Tibial artery (tissue), 4 donors: ENCODE results near the gene MAP3K20.
A peak's percentile ranks its signal among the peaks of the same experiment; 100 is the strongest.

Experiments
- DNase-seq, 2 donors: peaks; one replicate each; pipeline ENCODE4 v3.0.0-alpha.2; 2019
- H3K27ac ChIP-seq, 2 donors: fragments of 200-600 bp; sonication (generic) in 1 of 2; 1 replicate in 1 of 2; 2 replicates in 1 of 2; pipeline ENCODE4 v1.5.1; 2018 to 2019; ENCODE audit warnings: mild to moderate bottlenecking in 1 of 2
- H3K27me3 ChIP-seq, 2 donors: fragments of 200-600 bp; sonication (generic) in 1 of 2; one replicate each; pipeline versions ENCODE4 v1.5.1 to v1.6.0; 2016 to 2019
- H3K36me3 ChIP-seq, 3 donors: fragments of 200-600 bp; sonication (generic) in 2 of 3; one replicate each; pipeline ENCODE4 v1.5.1; 2016 to 2019; ENCODE audit warnings: mild to moderate bottlenecking in 2 of 3
- H3K4me1 ChIP-seq, 4 donors: fragments of 200-600 bp; sonication (generic) in 2 of 4; 1 replicate in 3 of 4; 2 replicates in 1 of 4; pipeline ENCODE4 v1.5.1; 2016 to 2019
- H3K4me3 ChIP-seq, 2 donors: fragments of 200-600 bp; sonication (generic) in 1 of 2; 1 replicate in 1 of 2; 2 replicates in 1 of 2; pipeline ENCODE4 v1.5.1; 2018 to 2019; ENCODE audit warnings: mild to moderate bottlenecking in 2 of 2
- H3K9me3 ChIP-seq, 3 donors: fragments of 200-600 bp; sonication (generic) in 1 of 3; one replicate each; pipeline ENCODE4 v1.5.1; 2016 to 2019
- CTCF ChIP-seq, 2 experiments: fragments of 200-600 bp in 1 of 2; fragments of 450-650 bp in 1 of 2; IDR thresholded peaks; one replicate each; pipeline ENCODE4 v1.5.1; 2017 to 2019; ENCODE audit warnings: antibody characterized with exemption in 2 of 2, mild to moderate bottlenecking in 1 of 2, moderate library complexity in 1 of 2
- intact Hi-C: fragments of 100-400 bp; cut with DNase I; formaldehyde crosslinking; loops from one replicate; pipeline ENCODE4 v1.15.0; 2023; ENCODE audit warnings: low total_unique reads

Gene MAP3K20

GRCh38 chr2:173054466-173054865, 21.2 kb upstream of the MAP3K20 start:
- Histone ChIP-seq H3K36me3 (no peaks in the 10 kb centered on the region), H3K9me3 (no peaks in the 10 kb centered on the region), H3K27ac (no peak overlapping the region), H3K4me1 (peaks cover 0 to 15% (median 4%) of the 10 kb centered on the region in 4 donors), H3K27me3 (no peaks in the 10 kb centered on the region), H3K4me3 (no peak overlapping the region)
- intact Hi-C loops = no loop called here
- no peak for TF ChIP-seq CTCF (IDR thresholded peaks at IDR 0.05)
- DNase-seq = no peak

- no peaks in the 10 kb centered on the region for H3K36me3 ChIP-seq
- H3K27me3 ChIP-seq = no peaks in the 10 kb centered on the region
- H3K4me3 ChIP-seq = no peak overlapping the region
- H3K27ac ChIP-seq = no peak overlapping the region
- no peaks in the 10 kb centered on the region for H3K9me3 ChIP-seq
- intact Hi-C loops = no loop called here
- no peak for TF ChIP-seq CTCF (IDR thresholded peaks at IDR 0.05)
- H3K4me1 ChIP-seq = peaks cover 0 to 20% (median 1%) of the 10 kb centered on the region in 4 donors
- peak in 1 of 2 donors; percentile 37 for DNase-seq
Measured at GRCh38 chr2:173056705-173057364, 18.8 kb upstream of the MAP3K20 start.

GRCh38 chr2:173058097-173058496, 17.5 kb upstream of the MAP3K20 start:
- Histone ChIP-seq H3K4me3 (no peak overlapping the region), H3K9me3 (no peaks in the 10 kb centered on the region), H3K4me1 (peaks cover 0 to 20% (median 1%) of the 10 kb centered on the region in 4 donors), H3K27ac (no peak overlapping the region), H3K36me3 (no peaks in the 10 kb centered on the region), H3K27me3 (no peaks in the 10 kb centered on the region)
- DNase-seq = peak in 1 of 2 donors; percentile 36
- no peak for TF ChIP-seq CTCF (IDR thresholded peaks at IDR 0.05)
- intact Hi-C loops = no loop called here

GRCh38 chr2:173058673-173059072, 17.0 kb upstream of the MAP3K20 start:
- peaks cover 0 to 16% (median 1%) of the 10 kb centered on the region in 4 donors for H3K4me1 ChIP-seq
- no peak for DNase-seq
- H3K4me3 ChIP-seq = no peak overlapping the region
- no peak overlapping the region for H3K27ac ChIP-seq
- no peaks in the 10 kb centered on the region for H3K27me3 ChIP-seq
- no peaks in the 10 kb centered on the region for H3K9me3 ChIP-seq
- no peak for TF ChIP-seq CTCF (IDR thresholded peaks at IDR 0.05)
- no peaks in the 10 kb centered on the region for H3K36me3 ChIP-seq
- intact Hi-C loops = no loop called here

GRCh38 chr2:173059292-173059691, 16.4 kb upstream of the MAP3K20 start:
- Histone ChIP-seq H3K27me3 (no peaks in the 10 kb centered on the region), H3K4me3 (no peak overlapping the region), H3K4me1 (peaks cover 0 to 13% (median 1%) of the 10 kb centered on the region in 4 donors), H3K27ac (no peak overlapping the region), H3K9me3 (no peaks in the 10 kb centered on the region), H3K36me3 (no peaks in the 10 kb centered on the region)
- TF ChIP-seq CTCF (IDR thresholded peaks at IDR 0.05) = no peak
- DNase-seq = no peak
- intact Hi-C loops = no loop called here
